OCI-LY7 (cell line): Measurements from ENCODE around the gene FGD5. TPM values are rescaled to one million over a fixed set of nuclear protein-coding genes. Genes with fewer than 3 reads are reported as not detected.

Experiments
- BruUV-seq: library from RNA; stranded (reverse); fragments of 400-500 nt; replicated peaks from 2 replicates; lab custom pipeline; 2021; lab: Mats Ljungman, UMichigan
- CTCF ChIA-PET: fragments of 300-600 bp; sonication (Branson Sonifier 250); formaldehyde crosslinking; loops from one replicate; lab custom pipeline; 2022; ENCODE audit warnings: antibody characterized with exemption; ENCODE audit not compliant: unreplicated experiment; lab: Charles Lee
- POLR2A ChIA-PET: fragments of 300-600 bp; sonication (Branson Sonifier 250); formaldehyde crosslinking; loops from one replicate; lab custom pipeline; 2022; ENCODE audit warnings: antibody characterized with exemption; lab: Charles Lee
- DNase-seq: peaks from one replicate; pipeline ENCODE4 v3.0.0-alpha.2; 2015; ENCODE audit warnings: low spot score
- H2AFZ ChIP-seq: fragments of 200-600 bp; sonication (generic), shearing (Covaris generic); 2 replicates; pipeline ENCODE4 v1.6.1; 2014; ENCODE audit warnings: mild to moderate bottlenecking, antibody characterized with exemption, low read length, moderate library complexity
- H3K27ac ChIP-seq: fragments of 200-600 bp; sonication (generic); 2 replicates; pipeline ENCODE4 v1.5.1; 2014; ENCODE audit warnings: mixed run types, low read depth, mild to moderate bottlenecking, moderate library complexity, low read length, inconsistent platforms; ENCODE audit not compliant: poor library complexity, severe bottlenecking
- H3K36me3 ChIP-seq: fragments of 200-600 bp; sonication (generic); 2 replicates; pipeline ENCODE4 v1.6.1; 2014; ENCODE audit warnings: mild to moderate bottlenecking, antibody characterized with exemption, low read length, moderate library complexity, mixed read lengths; ENCODE audit not compliant: insufficient read depth
- H3K4me1 ChIP-seq: fragments of 200-600 bp; sonication (generic); 2 replicates; pipeline ENCODE4 v1.5.1; 2014; ENCODE audit warnings: mild to moderate bottlenecking, low read length; ENCODE audit not compliant: insufficient read depth, poor library complexity, severe bottlenecking
- H3K4me2 ChIP-seq: fragments of 200-600 bp; sonication (generic); 2 replicates; pipeline ENCODE4 v1.6.1; 2014; ENCODE audit warnings: mild to moderate bottlenecking, low read length
- H3K4me3 ChIP-seq: fragments of 200-600 bp; sonication (generic); 2 replicates; pipeline ENCODE4 v1.5.1; 2014; ENCODE audit warnings: mild to moderate bottlenecking, low read depth, low read length; ENCODE audit not compliant: poor library complexity, severe bottlenecking
- H3K79me2 ChIP-seq: fragments of 200-600 bp; sonication (generic); 2 replicates; pipeline ENCODE4 v1.6.1; 2016; ENCODE audit warnings: low read depth, mild to moderate bottlenecking, low read length, moderate library complexity, mixed read lengths; ENCODE audit not compliant: insufficient read depth
- H3K9me2 ChIP-seq: fragments of 200-600 bp; sonication (generic); 2 replicates; pipeline ENCODE4 v1.6.1; 2016; ENCODE audit warnings: mild to moderate bottlenecking, low read length, mixed read lengths; ENCODE audit not compliant: insufficient read depth
- H3K9me3 ChIP-seq: fragments of 200-600 bp; sonication (generic); 2 replicates; pipeline ENCODE4 v1.6.1; 2014; ENCODE audit warnings: mild to moderate bottlenecking, mixed run types, low read length, mixed read lengths
- H4K20me1 ChIP-seq: fragments of 200-600 bp; sonication (generic); 2 replicates; pipeline ENCODE4 v1.6.1; 2014; ENCODE audit warnings: mild to moderate bottlenecking, antibody characterized with exemption, low read length, moderate library complexity, mixed read lengths; ENCODE audit not compliant: insufficient read depth
- EZH2phosphoT487 ChIP-seq: fragments of 200-600 bp; sonication (generic); IDR thresholded peaks from 2 replicates; pipeline ENCODE4 v1.6.1; 2018; ENCODE audit warnings: low read depth, borderline replicate concordance, mild to moderate bottlenecking, mixed run types, antibody characterized with exemption, low read length, moderate library complexity, mixed read lengths
- intact Hi-C: fragments of 100-400 bp; cut with micrococcal nuclease; formaldehyde crosslinking; loops from one replicate; pipeline ENCODE4 v1.10.0; 2022; ENCODE audit not compliant: unreplicated experiment
- total RNA-seq, 2 experiments: library from RNA; depleted of rRNA in 1 of 2; stranded (reverse); fragments of >200 nt in 1 of 2; shearing (Covaris generic) in 1 of 2; gene quantifications; 2 replicates each; pipeline ENCODE4 v1.2.3, GENCODE V29; 2014 to 2022
- TF ChIP-seq, protein P1 (sequence below): fragments of 200-600 bp; sonication (generic); conservative IDR thresholded peaks from 2 replicates; pipeline ENCODE4 v1.5.1; 2014; ENCODE audit warnings: mild to moderate bottlenecking, antibody characterized with exemption, low read length, moderate library complexity, mixed read lengths

Gene FGD5
- total RNA-seq, 2 experiments from 2014 or later, result 0.09 to 0.21 TPM

DNA sequence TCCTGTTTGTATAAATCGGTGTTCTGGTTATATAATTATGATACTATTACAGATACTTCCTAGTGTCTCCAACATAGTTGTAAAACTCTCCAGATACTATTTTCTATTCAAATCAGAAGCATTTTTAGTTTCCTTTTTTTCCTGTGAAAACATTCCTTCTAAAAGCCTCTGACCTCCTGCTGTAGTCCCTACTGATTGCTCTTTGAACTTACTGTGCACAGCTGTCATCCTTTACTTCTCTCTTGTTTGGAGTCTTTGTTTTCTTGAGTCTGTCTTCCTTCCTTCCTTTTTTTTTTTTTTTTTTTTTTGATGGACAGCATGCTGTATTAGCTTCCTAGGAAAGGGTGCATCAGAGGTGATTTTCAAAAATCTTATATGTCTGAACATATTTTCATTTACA, 157.6 kb downstream of the FGD5 start:
- Histone ChIP-seq H3K36me3 (peaks cover 42% of the 10 kb centered on the region), H3K4me2 (no peak overlapping the region), H3K4me3 (no peak overlapping the region), H3K79me2 (peaks cover 9% of the 10 kb centered on the region; the same call in 1 of the 2 replicates), H3K9me2 (no peaks in the 10 kb centered on the region), H2AFZ (no peak overlapping the region), H4K20me1 (no peaks in the 10 kb centered on the region), H3K4me1 (peaks cover 8% of the 10 kb centered on the region), H3K9me3 (no peaks in the 10 kb centered on the region), H3K27ac (no peak overlapping the region)
- no peak for DNase-seq
- POLR2A ChIA-PET, result interaction anchor here (0.6 kb wide), 1 partner anchor 221 kb away, joined by 5 read pairs; no protein-coding TSS in a partner anchor
- intact Hi-C loops, result no loop called here
- no TSS peak for BruUV-seq
- CTCF ChIA-PET, result no interaction called here
- TF ChIP-seq, protein P1, sequence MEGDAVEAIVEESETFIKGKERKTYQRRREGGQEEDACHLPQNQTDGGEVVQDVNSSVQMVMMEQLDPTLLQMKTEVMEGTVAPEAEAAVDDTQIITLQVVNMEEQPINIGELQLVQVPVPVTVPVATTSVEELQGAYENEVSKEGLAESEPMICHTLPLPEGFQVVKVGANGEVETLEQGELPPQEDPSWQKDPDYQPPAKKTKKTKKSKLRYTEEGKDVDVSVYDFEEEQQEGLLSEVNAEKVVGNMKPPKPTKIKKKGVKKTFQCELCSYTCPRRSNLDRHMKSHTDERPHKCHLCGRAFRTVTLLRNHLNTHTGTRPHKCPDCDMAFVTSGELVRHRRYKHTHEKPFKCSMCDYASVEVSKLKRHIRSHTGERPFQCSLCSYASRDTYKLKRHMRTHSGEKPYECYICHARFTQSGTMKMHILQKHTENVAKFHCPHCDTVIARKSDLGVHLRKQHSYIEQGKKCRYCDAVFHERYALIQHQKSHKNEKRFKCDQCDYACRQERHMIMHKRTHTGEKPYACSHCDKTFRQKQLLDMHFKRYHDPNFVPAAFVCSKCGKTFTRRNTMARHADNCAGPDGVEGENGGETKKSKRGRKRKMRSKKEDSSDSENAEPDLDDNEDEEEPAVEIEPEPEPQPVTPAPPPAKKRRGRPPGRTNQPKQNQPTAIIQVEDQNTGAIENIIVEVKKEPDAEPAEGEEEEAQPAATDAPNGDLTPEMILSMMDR, result no peak
- TF ChIP-seq EZH2phosphoT487, result no peak

DNA sequence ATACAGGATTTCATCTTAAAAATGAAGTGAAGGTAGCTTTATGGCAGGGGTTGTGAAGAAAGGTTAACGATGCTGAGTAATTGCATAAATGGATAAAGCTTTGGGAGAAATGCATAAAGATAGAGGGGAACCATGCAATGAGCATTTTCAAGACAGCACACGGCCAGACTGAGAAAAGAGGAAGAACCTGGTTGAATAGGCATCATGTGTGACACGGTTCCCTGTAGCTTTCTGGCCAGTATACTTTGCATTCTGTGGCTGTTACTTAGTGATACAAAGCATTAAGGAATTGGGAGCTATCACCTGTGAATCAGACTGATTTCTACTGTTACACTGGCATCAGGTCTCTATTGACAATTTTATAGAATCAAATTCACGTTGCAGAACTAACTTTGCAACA, 161.9 kb downstream of the FGD5 start:
- BruUV-seq, result no TSS peak
- Histone ChIP-seq H3K4me2 (0 out of 2 replicates have a peak overlapping the region, but pooled peaks have one; percentile 17), H4K20me1 (no peaks in the 10 kb centered on the region), H3K4me3 (no peak overlapping the region), H2AFZ (no peak overlapping the region), H3K4me1 (peaks cover 8% of the 10 kb centered on the region), H3K79me2 (peaks cover 12% of the 10 kb centered on the region; the same call in 1 of the 2 replicates), H3K27ac (no peak overlapping the region), H3K9me2 (no peaks in the 10 kb centered on the region), H3K36me3 (peaks cover 26% of the 10 kb centered on the region), H3K9me3 (peaks cover 8% of the 10 kb centered on the region; the same call in 1 of the 2 replicates)
- intact Hi-C loops, result no loop called here
- TF ChIP-seq, protein P1, result no peak
- no peak for TF ChIP-seq EZH2phosphoT487
- POLR2A ChIA-PET, result interaction anchor here (0.5 to 1.8 kb wide), 7 partner anchors 15 to 547 kb away, joined by 3 to 8 read pairs (median 3); no protein-coding TSS in a partner anchor
- peak; percentile 52 for DNase-seq
- CTCF ChIA-PET, result no interaction called here

Other genes with a start within 250 kb of the FGD5 start
- gene CCDC174, start 167.2 kb upstream of the FGD5 start, total RNA-seq (2014; rRNA removed; shearing (Covaris generic)), result 11.2 and 34.9 TPM in 2 replicates
- gene CCDC174, start 167.2 kb upstream of the FGD5 start, total RNA-seq (2022), result 22.7 and 24.2 TPM in 2 replicates
- 2.3 and 2.7 TPM in 2 replicates for gene C3orf20, start 143.8 kb upstream of the FGD5 start, total RNA-seq (2014; rRNA removed; shearing (Covaris generic))
- gene C3orf20, start 143.8 kb upstream of the FGD5 start, total RNA-seq (2022), result 2.2 and 3.6 TPM in 2 replicates
- gene NR2C2, start 128.6 kb downstream of the FGD5 start, total RNA-seq (2014; rRNA removed; shearing (Covaris generic)), result 28.0 and 35.9 TPM in 2 replicates
- gene NR2C2, start 128.6 kb downstream of the FGD5 start, total RNA-seq (2022), result 62.1 and 62.3 TPM in 2 replicates
- 44.5 and 53.6 TPM in 2 replicates for gene MRPS25, start 246.4 kb downstream of the FGD5 start, total RNA-seq (2014; rRNA removed; shearing (Covaris generic))
- 111 and 129 TPM in 2 replicates for gene MRPS25, start 246.4 kb downstream of the FGD5 start, total RNA-seq (2022)